MCF 10A (cell line): ENCODE data around the gene AP1M2. TPM values are rescaled to one million over a fixed set of nuclear protein-coding genes. Genes with fewer than 3 reads are reported as not detected.
"Not testable (repeated sequence)": the region's sequence is repeated elsewhere in the genome, so short reads cannot be mapped to it uniquely, and the experiment has no call there.

Experiments
- BruUV-seq: library from RNA; stranded (reverse); fragments of 400-500 nt; replicated peaks from 2 replicates; lab custom pipeline; 2021; lab: Mats Ljungman, UMichigan
- CTCF ChIA-PET: fragments of 300-600 bp; sonication (Branson Sonifier 250); formaldehyde crosslinking; extraction: SDS; loops from one replicate; lab custom pipeline; 2021; ENCODE audit warnings: antibody characterized with exemption, inconsistent platforms; lab: Yijun Ruan, JAX
- POLR2A ChIA-PET: fragments of 300-600, 350-650 bp; sonication (Branson Sonifier 250); formaldehyde crosslinking; extraction: SDS; loops from one replicate; lab custom pipeline; 2020; ENCODE audit warnings: antibody characterized with exemption, inconsistent platforms; lab: Yijun Ruan, JAX
- DNase-seq: peaks from one replicate; pipeline ENCODE4 v3.0.0-alpha.2; 2018; ENCODE audit not compliant: unreplicated experiment
- H3K27ac Mint-ChIP-seq: one replicate; pipeline ENCODE4 v1.8.0; 2022; ENCODE audit warnings: mild to moderate bottlenecking, low read depth, mixed read lengths; ENCODE audit not compliant: unreplicated experiment
- H3K27me3 Mint-ChIP-seq: one replicate; pipeline ENCODE4 v1.8.0; 2022; ENCODE audit warnings: mixed read lengths; ENCODE audit not compliant: insufficient read depth, unreplicated experiment
- H3K36me3 Mint-ChIP-seq: one replicate; pipeline ENCODE4 v1.8.0; 2022; ENCODE audit warnings: mild to moderate bottlenecking, moderate library complexity, mixed read lengths; ENCODE audit not compliant: insufficient read depth, unreplicated experiment
- H3K4me1 Mint-ChIP-seq: one replicate; pipeline ENCODE4 v1.8.0; 2022; ENCODE audit warnings: mixed read lengths; ENCODE audit not compliant: insufficient read depth, unreplicated experiment
- H3K4me3 Mint-ChIP-seq: one replicate; pipeline ENCODE4 v1.8.0; 2022; ENCODE audit warnings: mild to moderate bottlenecking, moderate library complexity, mixed read lengths; ENCODE audit not compliant: unreplicated experiment
- H3K9me3 Mint-ChIP-seq: one replicate; pipeline ENCODE4 v1.8.0; 2022; ENCODE audit warnings: mixed read lengths; ENCODE audit not compliant: unreplicated experiment
- intact Hi-C: fragments of 100-400 bp; cut with micrococcal nuclease; formaldehyde crosslinking; loops from 2 replicates; pipeline ENCODE4 v1.14.1; 2022
- total RNA-seq: library from RNA; stranded (reverse); gene quantifications from 2 replicates; pipeline ENCODE4 v1.2.3, GENCODE V29; 2022
- TF ChIP-seq, protein P1 (sequence below): fragments of 200-600 bp; IDR thresholded peaks from one replicate; pipeline ENCODE4 v1.8.0; 2022; ENCODE audit warnings: antibody characterized with exemption, mild to moderate bottlenecking; ENCODE audit not compliant: unreplicated experiment

Gene AP1M2
- total RNA-seq, 1 experiment from 2014 or later, result 6.1 TPM

DNA sequence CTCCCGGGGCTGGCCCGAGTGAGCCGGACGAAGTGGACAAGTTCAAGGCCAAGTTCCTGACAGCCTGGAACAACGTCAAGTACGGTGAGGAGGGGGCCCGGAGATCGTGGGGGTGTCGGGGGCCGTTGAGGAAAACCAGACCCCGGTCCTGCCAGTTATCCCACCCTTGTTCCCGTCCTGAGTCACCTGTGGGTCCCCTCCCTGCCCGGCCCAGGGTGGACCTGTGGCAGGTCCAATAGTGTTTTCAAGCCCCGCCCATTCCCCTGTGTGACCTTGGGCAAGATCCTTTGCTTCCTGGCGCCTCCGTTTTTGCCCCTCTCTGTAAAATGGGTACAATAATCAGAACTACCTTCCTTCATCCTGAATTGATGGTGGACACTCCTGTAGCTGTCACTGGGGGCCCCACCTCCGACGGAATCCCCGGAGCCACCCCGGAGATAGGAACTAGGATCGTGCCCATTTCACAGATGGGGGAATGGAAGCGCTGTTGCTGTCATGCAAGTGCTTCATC, 42.8 kb downstream of the AP1M2 start:
- Mint-ChIP-seq H3K27me3 (peaks cover 11% of the 10 kb centered on the region), H3K9me3 (no peaks in the 10 kb centered on the region), H3K4me1 (peaks cover 6% of the 10 kb centered on the region), H3K36me3 (peaks cover 33% of the 10 kb centered on the region), H3K27ac (peak overlapping the region; percentile 87), H3K4me3 (peak overlapping the region; percentile 80)
- POLR2A ChIA-PET, result interaction anchor here (0.7 to 1.9 kb wide), 3 partner anchors 9 to 609 kb away, joined by 3 to 11 read pairs (median 6); partner anchors contain the start of gene KRI1
- CTCF ChIA-PET, result no interaction called here
- TF ChIP-seq, protein P1, sequence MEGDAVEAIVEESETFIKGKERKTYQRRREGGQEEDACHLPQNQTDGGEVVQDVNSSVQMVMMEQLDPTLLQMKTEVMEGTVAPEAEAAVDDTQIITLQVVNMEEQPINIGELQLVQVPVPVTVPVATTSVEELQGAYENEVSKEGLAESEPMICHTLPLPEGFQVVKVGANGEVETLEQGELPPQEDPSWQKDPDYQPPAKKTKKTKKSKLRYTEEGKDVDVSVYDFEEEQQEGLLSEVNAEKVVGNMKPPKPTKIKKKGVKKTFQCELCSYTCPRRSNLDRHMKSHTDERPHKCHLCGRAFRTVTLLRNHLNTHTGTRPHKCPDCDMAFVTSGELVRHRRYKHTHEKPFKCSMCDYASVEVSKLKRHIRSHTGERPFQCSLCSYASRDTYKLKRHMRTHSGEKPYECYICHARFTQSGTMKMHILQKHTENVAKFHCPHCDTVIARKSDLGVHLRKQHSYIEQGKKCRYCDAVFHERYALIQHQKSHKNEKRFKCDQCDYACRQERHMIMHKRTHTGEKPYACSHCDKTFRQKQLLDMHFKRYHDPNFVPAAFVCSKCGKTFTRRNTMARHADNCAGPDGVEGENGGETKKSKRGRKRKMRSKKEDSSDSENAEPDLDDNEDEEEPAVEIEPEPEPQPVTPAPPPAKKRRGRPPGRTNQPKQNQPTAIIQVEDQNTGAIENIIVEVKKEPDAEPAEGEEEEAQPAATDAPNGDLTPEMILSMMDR, result no peak
- DNase-seq, result peak; percentile 30
- intact Hi-C loops, result loop anchor here (5.0 kb wide), 1 partner anchor 62 kb away; no protein-coding TSS in a partner anchor
- BruUV-seq, result TSS peak; percentile 48

DNA sequence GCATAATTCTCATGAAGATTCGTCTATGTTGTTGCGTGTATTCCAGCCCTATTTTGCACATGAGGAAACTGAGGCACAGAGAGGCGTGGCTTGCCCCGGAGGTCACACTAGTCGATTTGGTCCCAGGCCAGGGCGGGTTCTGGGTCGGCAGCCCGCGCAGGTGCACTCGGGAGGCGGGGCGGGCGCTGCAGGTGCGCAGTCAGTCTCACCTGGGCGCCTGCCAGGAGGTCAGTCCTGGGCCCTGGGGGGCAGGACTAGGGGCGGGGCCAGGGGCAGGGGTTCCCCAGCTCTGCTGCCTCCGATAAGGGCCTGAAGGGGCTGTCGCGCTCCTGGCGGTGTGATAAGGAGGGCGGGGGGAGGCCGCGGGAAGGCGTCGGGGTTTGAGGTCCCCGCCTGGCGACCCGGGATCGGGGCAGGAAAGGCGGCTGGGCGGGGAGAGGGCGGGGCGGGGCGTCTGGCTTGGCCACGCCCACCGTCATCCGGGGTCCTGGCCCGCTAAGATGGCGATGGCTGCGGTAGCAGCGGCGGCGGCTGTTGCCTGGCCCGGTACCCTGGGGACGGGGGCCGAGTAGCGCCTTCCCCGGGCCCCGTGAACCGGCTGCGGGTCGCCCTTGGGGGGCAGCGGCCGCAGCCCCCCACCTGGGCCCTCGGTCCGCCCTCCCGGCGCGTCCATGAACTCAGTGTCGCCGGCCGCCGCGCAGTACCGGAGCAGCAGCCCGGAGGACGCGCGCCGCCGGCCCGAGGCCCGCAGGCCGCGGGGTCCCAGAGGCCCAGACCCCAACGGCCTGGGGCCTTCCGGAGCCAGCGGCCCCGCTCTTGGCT, 43.5 kb downstream of the AP1M2 start, which contains the start of gene ATG4D:
ATG4D (plus strand) TSS at position 485 of the 822 bp plus-strand sequence; CDS start at position 672, 187 bp downstream.
- no TSS peak for BruUV-seq
- H3K36me3 Mint-ChIP-seq, result peaks cover 27% of the 10 kb centered on the region
- peaks cover 11% of the 10 kb centered on the region for H3K27me3 Mint-ChIP-seq
- H3K4me1 Mint-ChIP-seq, result peaks cover 6% of the 10 kb centered on the region
- ChIA-PET CTCF (interaction anchor here (0.5 to 1.6 kb wide), 2 partner anchors 8 to 302 kb away, joined by 3 read pairs; no protein-coding TSS in a partner anchor), POLR2A (interaction anchor here (0.6 to 1.6 kb wide), 4 partner anchors 15 to 455 kb away, joined by 3 to 6 read pairs (median 5); partner anchors contain the start of gene KRI1)
- DNase-seq, result peak; percentile 83
- TF ChIP-seq, protein P1, result no peak
- no peaks in the 10 kb centered on the region for H3K9me3 Mint-ChIP-seq
- peak within 1 kb of the TSS; percentile 80 for H3K4me3 Mint-ChIP-seq
- H3K27ac Mint-ChIP-seq, result peak within 1 kb of the TSS; percentile 87
- intact Hi-C loops, result loop anchor here (5.0 kb wide), 1 partner anchor 61 kb away; no protein-coding TSS in a partner anchor

DNA sequence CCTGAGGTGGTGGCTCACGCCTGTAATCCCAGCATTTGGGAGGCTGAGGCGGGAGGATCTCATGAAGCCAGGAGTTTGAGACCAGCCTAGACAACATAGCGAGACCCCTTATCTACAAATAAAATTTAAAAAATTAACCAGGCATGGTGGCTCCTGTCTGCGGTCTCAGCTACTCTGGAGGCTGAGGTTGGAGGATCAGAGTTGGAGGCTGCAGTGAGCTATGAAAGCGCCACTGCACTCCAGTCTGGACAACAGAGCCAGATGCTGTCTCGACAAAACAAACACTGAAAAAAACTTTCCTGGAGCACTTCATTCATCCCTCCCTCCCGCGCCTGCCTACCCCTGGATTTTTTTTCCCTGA, 44.1 kb downstream of the AP1M2 start:
- Mint-ChIP-seq H3K9me3 (no peaks in the 10 kb centered on the region), H3K36me3 (peaks cover 22% of the 10 kb centered on the region), H3K27me3 (peaks cover 11% of the 10 kb centered on the region), H3K27ac (no peak overlapping the region), H3K4me3 (peak overlapping the region; percentile 80), H3K4me1 (peaks cover 6% of the 10 kb centered on the region)
- ChIA-PET CTCF (interaction anchor here (0.5 to 2.3 kb wide), 7 partner anchors 8 to 1445 kb away, joined by 3 to 8 read pairs (median 3); partner anchors contain the start of gene CDKN2D), POLR2A (interaction anchor here (0.6 to 1.6 kb wide), 5 partner anchors 16 to 455 kb away, joined by 3 to 6 read pairs (median 4); partner anchors contain the start of gene KRI1)
- intact Hi-C loops, result loop anchor here (5.0 kb wide), 1 partner anchor 61 kb away; no protein-coding TSS in a partner anchor
- BruUV-seq, result no TSS peak
- TF ChIP-seq, protein P1, result no peak
- DNase-seq, result no peak

DNA sequence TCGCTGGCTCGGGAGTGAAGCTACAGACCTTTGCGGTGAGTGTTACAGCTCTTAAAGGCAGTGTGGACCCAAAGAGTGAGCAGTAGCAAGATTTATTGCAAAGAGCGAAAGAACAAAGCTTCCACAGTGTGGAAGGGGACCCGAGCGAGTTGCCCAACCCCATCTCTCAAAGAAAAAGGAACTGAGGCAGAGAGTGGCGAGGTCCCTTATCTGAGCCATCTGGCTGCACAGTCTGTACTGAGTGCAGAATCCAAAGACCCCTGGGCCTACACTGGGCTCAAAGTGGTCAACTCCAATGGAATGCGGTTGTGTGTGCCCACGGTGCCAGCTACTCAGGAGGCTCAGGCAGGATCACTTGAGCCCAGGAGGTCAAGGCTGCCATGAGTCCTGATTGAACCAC, 48.1 kb downstream of the AP1M2 start:
- POLR2A ChIA-PET, H3K4me3 Mint-ChIP-seq, H3K9me3 Mint-ChIP-seq, H3K4me1 Mint-ChIP-seq, H3K36me3 Mint-ChIP-seq, BruUV-seq, intact Hi-C loops, DNase-seq, H3K27ac Mint-ChIP-seq: not testable (repeated sequence)
- CTCF ChIA-PET, result interaction anchor here (0.7 to 0.8 kb wide), 2 partner anchors 48 to 440 kb away, joined by 3 read pairs; no protein-coding TSS in a partner anchor
- peaks cover 11% of the 10 kb centered on the region for H3K27me3 Mint-ChIP-seq
